ENCODE results near the gene CNTFR. TPM values are rescaled to one million over a fixed set of nuclear protein-coding genes. Genes with fewer than 3 reads are reported as not detected.

Gene CNTFR
- total RNA-seq, 1 donor from 2014 or later = 7.4 TPM

GRCh38 chr9:34558364-34558763 is 31.2 kb downstream of the CNTFR start:
- H3K79me2 ChIP-seq (ENCODE audit: insufficient read depth, low read length) = no peaks in the 10 kb centered on the region
- no peak overlapping the region for H3K9ac ChIP-seq (ENCODE audit: low read length)
- TF ChIP-seq CTCF (IDR thresholded peaks at IDR 0.05; ENCODE audit: insufficient read depth, low read depth, low read length) = no peak
- TF ChIP-seq EZH2 (IDR thresholded peaks at IDR 0.05; ENCODE audit: insufficient read depth, low read length) = no peak
- no peaks in the 10 kb centered on the region for H3K9me3 ChIP-seq (ENCODE audit: insufficient read depth, low read depth, low read length)
- Mint-ChIP-seq H3K27me3 (ENCODE audit: low read depth, unreplicated experiment) (peaks cover 25% of the 10 kb centered on the region), H3K4me1 (ENCODE audit: low read depth, unreplicated experiment) (peaks cover 26% of the 10 kb centered on the region), H3K4me3 (ENCODE audit: unreplicated experiment) (no peak overlapping the region), H3K36me3 (ENCODE audit: low read depth, unreplicated experiment) (peaks cover 14% of the 10 kb centered on the region), H3K27ac (ENCODE audit: unreplicated experiment) (no peak overlapping the region), H3K9me3 (ENCODE audit: unreplicated experiment) (peaks cover 4% of the 10 kb centered on the region)
- no peak for FAIRE-seq
- no peak overlapping the region for H3K4me3 ChIP-seq (ENCODE audit: insufficient read depth, low read depth, low read length)
- H3K27me3 ChIP-seq (ENCODE audit: insufficient read depth, low read length) = peaks cover 4% of the 10 kb centered on the region
- H4K20me1 ChIP-seq (ENCODE audit: insufficient read depth, low read length) = no peaks in the 10 kb centered on the region
- H2AFZ ChIP-seq (ENCODE audit: low read depth, low read length) = no peak overlapping the region
- no peak overlapping the region for H3K27ac ChIP-seq (ENCODE audit: low read depth, low read length)
- peaks cover 8% of the 10 kb centered on the region for H3K4me1 ChIP-seq (ENCODE audit: insufficient read depth, low read length)
- no peak overlapping the region for H3K4me2 ChIP-seq (ENCODE audit: low read length)
- no peak for DNase-seq (ENCODE audit: low read depth)
- no peaks in the 10 kb centered on the region for H3K36me3 ChIP-seq (ENCODE audit: insufficient read depth, low read length)

- Histone ChIP-seq H2AFZ (ENCODE audit: low read depth, low read length) (no peak overlapping the region), H3K27me3 (ENCODE audit: insufficient read depth, low read length) (peaks cover 8% of the 10 kb centered on the region), H3K4me1 (ENCODE audit: insufficient read depth, low read length) (peaks cover 8% of the 10 kb centered on the region), H3K9me3 (ENCODE audit: insufficient read depth, low read depth, low read length) (no peaks in the 10 kb centered on the region), H3K36me3 (ENCODE audit: insufficient read depth, low read length) (no peaks in the 10 kb centered on the region), H4K20me1 (ENCODE audit: insufficient read depth, low read length) (no peaks in the 10 kb centered on the region), H3K4me3 (ENCODE audit: insufficient read depth, low read depth, low read length) (no peak overlapping the region), H3K9ac (ENCODE audit: low read length) (no peak overlapping the region), H3K79me2 (ENCODE audit: insufficient read depth, low read length) (no peaks in the 10 kb centered on the region), H3K27ac (ENCODE audit: low read depth, low read length) (no peak overlapping the region), H3K4me2 (ENCODE audit: low read length) (no peak overlapping the region)
- TF ChIP-seq CTCF (IDR thresholded peaks at IDR 0.05; ENCODE audit: insufficient read depth, low read depth, low read length) = no peak
- TF ChIP-seq EZH2 (IDR thresholded peaks at IDR 0.05; ENCODE audit: insufficient read depth, low read length) = no peak
- Mint-ChIP-seq H3K4me1 (ENCODE audit: low read depth, unreplicated experiment) (peaks cover 26% of the 10 kb centered on the region), H3K4me3 (ENCODE audit: unreplicated experiment) (no peak overlapping the region), H3K27me3 (ENCODE audit: low read depth, unreplicated experiment) (peaks cover 23% of the 10 kb centered on the region), H3K9me3 (ENCODE audit: unreplicated experiment) (peaks cover under 1% of the 10 kb centered on the region), H3K27ac (ENCODE audit: unreplicated experiment) (no peak overlapping the region), H3K36me3 (ENCODE audit: low read depth, unreplicated experiment) (peaks cover 8% of the 10 kb centered on the region)
- DNase-seq (ENCODE audit: low read depth) = no peak
- FAIRE-seq = no peak
These were observed 31.9 kb downstream of the CNTFR start for GRCh38 chr9:34557426-34558321.

- Mint-ChIP-seq H3K27ac (ENCODE audit: unreplicated experiment) (no peak overlapping the region), H3K9me3 (ENCODE audit: unreplicated experiment) (no peaks in the 10 kb centered on the region), H3K4me3 (ENCODE audit: unreplicated experiment) (no peak overlapping the region), H3K4me1 (ENCODE audit: low read depth, unreplicated experiment) (peaks cover 26% of the 10 kb centered on the region), H3K36me3 (ENCODE audit: low read depth, unreplicated experiment) (peaks cover 5% of the 10 kb centered on the region), H3K27me3 (ENCODE audit: low read depth, unreplicated experiment) (peaks cover 27% of the 10 kb centered on the region)
- Histone ChIP-seq H3K27me3 (ENCODE audit: insufficient read depth, low read length) (peaks cover 8% of the 10 kb centered on the region), H3K79me2 (ENCODE audit: insufficient read depth, low read length) (no peaks in the 10 kb centered on the region), H3K36me3 (ENCODE audit: insufficient read depth, low read length) (no peaks in the 10 kb centered on the region), H3K4me2 (ENCODE audit: low read length) (no peak overlapping the region), H3K27ac (ENCODE audit: low read depth, low read length) (no peak overlapping the region), H3K4me3 (ENCODE audit: insufficient read depth, low read depth, low read length) (no peak overlapping the region), H3K9ac (ENCODE audit: low read length) (no peak overlapping the region), H3K9me3 (ENCODE audit: insufficient read depth, low read depth, low read length) (no peaks in the 10 kb centered on the region), H4K20me1 (ENCODE audit: insufficient read depth, low read length) (no peaks in the 10 kb centered on the region), H3K4me1 (ENCODE audit: insufficient read depth, low read length) (peaks cover 8% of the 10 kb centered on the region), H2AFZ (ENCODE audit: low read depth, low read length) (no peak overlapping the region)
- FAIRE-seq = no peak
- DNase-seq (ENCODE audit: low read depth) = no peak
- no peak for TF ChIP-seq CTCF (IDR thresholded peaks at IDR 0.05; ENCODE audit: insufficient read depth, low read depth, low read length)
These were observed 32.6 kb downstream of the CNTFR start for GRCh38 chr9:34556949-34557348.

All from astrocyte (in vitro differentiated cells and primary cell).